Mesendoderm (in vitro differentiated cells): ENCODE data around the gene STAMBP.

ENCODE experiments used
- DNase-seq: peaks from one replicate; pipeline ENCODE4 v3.0.0; 2013
- H2AK5ac ChIP-seq: 2 replicates; pipeline ENCODE4 v1.6.1; 2013; ENCODE audit warnings: low read length, inconsistent platforms
- H2BK120ac ChIP-seq: 2 replicates; pipeline ENCODE4 v1.6.1; 2013; ENCODE audit warnings: low read depth, mild to moderate bottlenecking, low read length, moderate library complexity, mixed read lengths
- H2BK15ac ChIP-seq: replicated peaks from 2 replicates; pipeline ENCODE4 v1.6.1; 2013; ENCODE audit warnings: low read depth, mild to moderate bottlenecking, moderate library complexity
- H2BK5ac ChIP-seq: 2 replicates; pipeline ENCODE4 v1.6.1; 2013; ENCODE audit warnings: low read length, inconsistent platforms
- H3K18ac ChIP-seq: 2 replicates; pipeline ENCODE4 v1.6.1; 2013; ENCODE audit warnings: mild to moderate bottlenecking, low read length, mixed read lengths
- H3K23ac ChIP-seq: one replicate; pipeline ENCODE4 v1.6.1; 2013; ENCODE audit warnings: low read length
- H3K27ac ChIP-seq: 2 replicates; pipeline ENCODE4 v1.5.1; 2013; ENCODE audit warnings: low read depth, mild to moderate bottlenecking, inconsistent platforms, low read length, moderate library complexity
- H3K27me3 ChIP-seq: 2 replicates; pipeline ENCODE4 v1.6.1; 2013; ENCODE audit warnings: low read length, control low read depth, mild to moderate bottlenecking, inconsistent platforms; ENCODE audit not compliant: insufficient read depth, poor library complexity
- H3K36me3 ChIP-seq: 2 replicates; pipeline ENCODE4 v1.6.1; 2013; ENCODE audit warnings: low read length, inconsistent platforms; ENCODE audit not compliant: control insufficient read depth, insufficient read depth
- H3K4ac ChIP-seq: one replicate; pipeline ENCODE4 v1.6.1; 2013; ENCODE audit warnings: low read depth, mild to moderate bottlenecking, low read length, moderate library complexity
- H3K4me1 ChIP-seq: 2 replicates; pipeline ENCODE4 v1.6.1; 2013; ENCODE audit warnings: low read depth, low read length, inconsistent platforms; ENCODE audit not compliant: control insufficient read depth
- H3K4me2 ChIP-seq: 2 replicates; pipeline ENCODE4 v1.6.1; 2013; ENCODE audit warnings: low read length
- H3K4me3 ChIP-seq: 2 replicates; pipeline ENCODE4 v1.5.1; 2013; ENCODE audit warnings: mild to moderate bottlenecking, low read length
- H3K56ac ChIP-seq: one replicate; pipeline ENCODE4 v1.6.1; 2013; ENCODE audit warnings: low read length
- H3K79me1 ChIP-seq: 2 replicates; pipeline ENCODE4 v1.6.1; 2013; ENCODE audit warnings: low read length, inconsistent platforms
- H3K79me2 ChIP-seq: 2 replicates; pipeline ENCODE4 v1.6.1; 2013; ENCODE audit warnings: mild to moderate bottlenecking, low read length; ENCODE audit not compliant: control insufficient read depth, insufficient read depth
- H3K9ac ChIP-seq: 2 replicates; pipeline ENCODE4 v1.6.1; 2013; ENCODE audit warnings: low read length, inconsistent platforms
- H4K5ac ChIP-seq: one replicate; pipeline ENCODE4 v1.6.1; 2013; ENCODE audit warnings: low read length
- H4K8ac ChIP-seq: one replicate; pipeline ENCODE4 v1.6.1; 2013; ENCODE audit warnings: low read depth, mild to moderate bottlenecking, control low read depth, low read length, moderate library complexity
- WGBS: extraction: QIAGEN DNeasy Blood & Tissue Kit; methylation state at CpG from one replicate; pipeline ENCODE4 v1.1.7; 2013; ENCODE audit warnings: low lambda C conversion rate, missing lambda C conversion rate; ENCODE audit not compliant: insufficient coverage; ENCODE audit errors: extremely low coverage; 5-methylcytosine and 5-hydroxymethylcytosine counted together

The STAMBP gene

GRCh38 chr2:73811878-73812277 is 16.9 kb upstream of the STAMBP start:
- H2BK5ac ChIP-seq: no peak overlapping the region
- H4K8ac ChIP-seq: no peak overlapping the region
- H3K4me1 ChIP-seq: no peaks in the 10 kb centered on the region
- H3K4me2 ChIP-seq: no peak overlapping the region
- no peak overlapping the region for H2BK120ac ChIP-seq
- no peak overlapping the region for H3K27ac ChIP-seq
- H3K79me2 ChIP-seq: no peaks in the 10 kb centered on the region
- no peak for DNase-seq
- H4K5ac ChIP-seq: no peak overlapping the region
- no peaks in the 10 kb centered on the region for H3K27me3 ChIP-seq
- no peaks in the 10 kb centered on the region for H3K79me1 ChIP-seq
- no peak overlapping the region for H3K4ac ChIP-seq
- no peaks in the 10 kb centered on the region for H3K36me3 ChIP-seq
- no peak overlapping the region for H3K56ac ChIP-seq
- no peak overlapping the region for H3K23ac ChIP-seq
- H2BK15ac ChIP-seq: no peak overlapping the region
- H3K9ac ChIP-seq: no peak overlapping the region
- H3K4me3 ChIP-seq: no peak overlapping the region
- H3K18ac ChIP-seq: no peak overlapping the region
- no peak overlapping the region for H2AK5ac ChIP-seq

- no peak overlapping the region for H3K4me2 ChIP-seq
- H2BK5ac ChIP-seq: no peak overlapping the region
- H4K5ac ChIP-seq: no peak overlapping the region
- no peak overlapping the region for H3K23ac ChIP-seq
- H3K27ac ChIP-seq: no peak overlapping the region
- no peak overlapping the region for H3K4ac ChIP-seq
- H2AK5ac ChIP-seq: no peak overlapping the region
- H3K27me3 ChIP-seq: no peaks in the 10 kb centered on the region
- no peaks in the 10 kb centered on the region for H3K4me1 ChIP-seq
- H3K18ac ChIP-seq: no peak overlapping the region
- no peaks in the 10 kb centered on the region for H3K36me3 ChIP-seq
- no peaks in the 10 kb centered on the region for H3K79me1 ChIP-seq
- H3K9ac ChIP-seq: no peak overlapping the region
- H2BK15ac ChIP-seq: no peak overlapping the region
- DNase-seq: no peak
- H3K4me3 ChIP-seq: no peak overlapping the region
- H4K8ac ChIP-seq: no peak overlapping the region
- no peaks in the 10 kb centered on the region for H3K79me2 ChIP-seq
- H2BK120ac ChIP-seq: no peak overlapping the region
- no peak overlapping the region for H3K56ac ChIP-seq
These were observed 16.1 kb upstream of the STAMBP start for GRCh38 chr2:73812635-73813034.

GRCh38 chr2:73818296-73818695 is 10.5 kb upstream of the STAMBP start:
- Histone ChIP-seq H2AK5ac (no peak overlapping the region), H3K9ac (no peak overlapping the region), H2BK5ac (no peak overlapping the region), H3K23ac (no peak overlapping the region), H3K27me3 (no peaks in the 10 kb centered on the region), H3K18ac (no peak overlapping the region), H3K4me3 (no peak overlapping the region), H3K4me2 (no peak overlapping the region), H3K36me3 (no peaks in the 10 kb centered on the region), H2BK120ac (no peak overlapping the region), H2BK15ac (no peak overlapping the region), H3K79me2 (no peaks in the 10 kb centered on the region), H3K4ac (no peak overlapping the region), H4K5ac (no peak overlapping the region), H3K27ac (no peak overlapping the region), H4K8ac (no peak overlapping the region), H3K79me1 (no peaks in the 10 kb centered on the region), H3K56ac (no peak overlapping the region), H3K4me1 (no peaks in the 10 kb centered on the region)
- DNase-seq: no peak
- WGBS: no CpG with 5 or more reads among the region's 18 CpGs

- no CpG with 5 or more reads among the region's 2 CpGs for WGBS
- no peak overlapping the region for H3K56ac ChIP-seq
- H2BK120ac ChIP-seq: no peak overlapping the region
- no peaks in the 10 kb centered on the region for H3K4me1 ChIP-seq
- H3K18ac ChIP-seq: no peak overlapping the region
- no peaks in the 10 kb centered on the region for H3K79me2 ChIP-seq
- H3K4me2 ChIP-seq: no peak overlapping the region
- H3K36me3 ChIP-seq: no peaks in the 10 kb centered on the region
- no peak overlapping the region for H4K5ac ChIP-seq
- H2AK5ac ChIP-seq: no peak overlapping the region
- H3K27ac ChIP-seq: no peak overlapping the region
- no peak overlapping the region for H3K9ac ChIP-seq
- H3K27me3 ChIP-seq: no peaks in the 10 kb centered on the region
- H3K4ac ChIP-seq: no peak overlapping the region
- H3K23ac ChIP-seq: no peak overlapping the region
- no peak for DNase-seq
- H2BK5ac ChIP-seq: no peak overlapping the region
- no peak overlapping the region for H2BK15ac ChIP-seq
- no peak overlapping the region for H4K8ac ChIP-seq
- no peak overlapping the region for H3K4me3 ChIP-seq
- H3K79me1 ChIP-seq: no peaks in the 10 kb centered on the region
These were observed 7.5 kb upstream of the STAMBP start for GRCh38 chr2:73821227-73821626.

GRCh38 chr2:73821669-73822068 is 7.1 kb upstream of the STAMBP start:
- H3K9ac ChIP-seq: no peak overlapping the region
- no peak overlapping the region for H3K4me3 ChIP-seq
- no peak overlapping the region for H4K8ac ChIP-seq
- no peak overlapping the region for H3K23ac ChIP-seq
- no peaks in the 10 kb centered on the region for H3K36me3 ChIP-seq
- H2BK120ac ChIP-seq: no peak overlapping the region
- H4K5ac ChIP-seq: no peak overlapping the region
- no peak overlapping the region for H2AK5ac ChIP-seq
- no peak overlapping the region for H3K18ac ChIP-seq
- no peaks in the 10 kb centered on the region for H3K79me1 ChIP-seq
- H3K4me1 ChIP-seq: no peaks in the 10 kb centered on the region
- no peaks in the 10 kb centered on the region for H3K27me3 ChIP-seq
- no peak overlapping the region for H2BK5ac ChIP-seq
- H3K4ac ChIP-seq: no peak overlapping the region
- H3K79me2 ChIP-seq: no peaks in the 10 kb centered on the region
- no peak for DNase-seq
- H2BK15ac ChIP-seq: no peak overlapping the region
- no CpG with 5 or more reads among the region's 2 CpGs for WGBS
- no peak overlapping the region for H3K56ac ChIP-seq
- H3K27ac ChIP-seq: no peak overlapping the region
- H3K4me2 ChIP-seq: no peak overlapping the region

GRCh38 chr2:73822276-73822675 is 6.5 kb upstream of the STAMBP start:
- Histone ChIP-seq H3K36me3 (no peaks in the 10 kb centered on the region), H3K27ac (no peak overlapping the region), H3K79me1 (no peaks in the 10 kb centered on the region), H3K18ac (no peak overlapping the region), H4K5ac (no peak overlapping the region), H3K4me2 (no peak overlapping the region), H3K9ac (no peak overlapping the region), H3K79me2 (no peaks in the 10 kb centered on the region), H3K23ac (no peak overlapping the region), H2BK120ac (no peak overlapping the region), H2BK15ac (no peak overlapping the region), H4K8ac (no peak overlapping the region), H3K27me3 (no peaks in the 10 kb centered on the region), H3K4me1 (no peaks in the 10 kb centered on the region), H3K4me3 (no peak overlapping the region), H2AK5ac (no peak overlapping the region), H2BK5ac (no peak overlapping the region), H3K56ac (no peak overlapping the region), H3K4ac (no peak overlapping the region)
- WGBS: no CpG with 5 or more reads among the region's 1 CpG
- DNase-seq: no peak
